Stimulated activated naive CD8-positive, alpha-beta T cell treated with anti-CD3 and anti-CD28 coated beads, Interleukin-15, Interleukin-2, amounts not matched to agents 100 ng/mL and 50 ng/mL, for 24 hours (primary cell): ENCODE measurements around the gene ATL1.
"Not testable (repeated sequence)": the region's sequence is repeated elsewhere in the genome, so short reads cannot be mapped to it uniquely, and the experiment has no call there.

Experiments used
- H3K27ac Mint-ChIP-seq: one replicate; pipeline ENCODE4 v1.8.0; 2021; ENCODE audit warnings: mild to moderate bottlenecking, mixed read lengths
- H3K27me3 Mint-ChIP-seq: one replicate; pipeline ENCODE4 v1.8.0; 2021; ENCODE audit warnings: mixed read lengths
- H3K36me3 Mint-ChIP-seq: one replicate; pipeline ENCODE4 v1.8.0; 2021; ENCODE audit warnings: low read depth, mixed read lengths
- H3K4me1 Mint-ChIP-seq: one replicate; pipeline ENCODE4 v1.8.0; 2021; ENCODE audit warnings: low read depth, mixed read lengths
- H3K4me3 Mint-ChIP-seq: one replicate; pipeline ENCODE4 v1.8.0; 2021; ENCODE audit warnings: mild to moderate bottlenecking, mixed read lengths
- H3K9me3 Mint-ChIP-seq: one replicate; pipeline ENCODE4 v1.8.0; 2021; ENCODE audit warnings: mixed read lengths

ATL1 gene

GRCh38 chr14:50531595-50532501, 28.1 kb upstream of the ATL1 start:
- Mint-ChIP-seq H3K27me3 (no peaks in the 10 kb centered on the region), H3K4me1 (peaks cover 49% of the 10 kb centered on the region), H3K9me3 (no peaks in the 10 kb centered on the region), H3K36me3 (no peaks in the 10 kb centered on the region), H3K4me3 (peak overlapping the region; percentile 92), H3K27ac (peak overlapping the region; percentile 77)

DNA sequence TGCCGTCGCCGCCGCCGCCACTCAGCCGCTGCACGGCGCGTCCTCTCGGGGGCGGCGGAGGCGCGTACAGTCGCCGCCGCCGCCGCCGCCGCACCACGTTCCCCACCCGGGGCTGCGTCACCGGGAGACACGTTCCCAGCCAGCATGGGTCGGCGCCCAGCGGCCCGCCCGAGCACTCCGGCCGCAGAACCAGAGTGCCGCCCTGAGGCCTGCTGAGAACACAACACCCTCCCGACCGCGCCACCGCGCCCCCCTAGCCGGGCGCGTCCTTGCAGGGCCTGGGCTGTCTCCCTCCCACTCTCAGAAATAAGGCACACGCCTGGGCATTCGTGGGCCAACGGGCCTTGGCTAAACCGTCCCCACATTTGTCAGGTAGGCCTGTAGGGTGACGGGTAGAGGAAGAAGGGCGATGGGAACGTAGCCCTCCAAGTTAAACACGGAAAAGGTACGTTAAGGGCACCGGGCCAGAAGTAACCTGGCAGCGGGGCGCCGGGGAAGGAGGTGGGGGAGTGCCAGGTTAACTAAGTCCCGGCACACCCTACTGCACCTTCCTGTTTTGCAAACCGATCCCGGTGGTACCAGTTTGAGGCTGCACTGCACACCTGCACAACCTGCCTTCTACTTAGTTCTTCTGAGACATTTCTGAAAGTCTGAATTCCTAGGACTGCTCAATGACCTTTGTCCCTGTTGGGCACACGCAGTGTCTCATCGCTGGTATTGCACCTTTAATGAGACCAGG, 27.3 kb upstream of the ATL1 start, which contains the start of gene MAP4K5:
TSS of gene MAP4K5 (minus strand) at position 68 of the 739 bp plus-strand sequence. CDS start 520 bp downstream, outside the sequence.
- Mint-ChIP-seq H3K4me3 (peak within 1 kb of the TSS; percentile 92), H3K9me3 (no peaks in the 10 kb centered on the region), H3K27ac (peak within 1 kb of the TSS; percentile 77), H3K4me1 (peaks cover 49% of the 10 kb centered on the region), H3K36me3 (no peaks in the 10 kb centered on the region), H3K27me3 (no peaks in the 10 kb centered on the region)

DNA sequence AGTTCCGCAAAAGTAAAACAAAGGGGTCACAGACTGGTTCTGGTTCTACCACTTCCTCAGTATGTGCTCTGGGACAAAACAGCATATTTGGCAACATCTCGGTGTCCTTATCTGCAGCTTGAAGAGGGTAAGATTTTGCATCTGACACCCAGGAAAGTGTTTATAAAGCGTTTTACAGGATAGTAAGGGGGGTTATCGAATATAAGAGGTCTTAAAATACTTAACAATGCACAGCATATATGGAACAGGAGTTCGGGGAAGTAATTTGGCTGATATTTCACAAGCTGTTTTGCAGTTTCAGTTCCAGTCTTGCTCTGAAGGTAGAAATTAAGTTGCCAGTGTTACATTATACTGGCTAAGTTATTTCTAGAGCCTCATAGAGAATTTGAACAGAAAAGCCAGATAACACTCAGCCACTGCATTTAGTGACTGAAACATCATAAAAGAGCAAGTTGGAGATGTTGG, 26.7 kb upstream of the ATL1 start:
- Mint-ChIP-seq H3K9me3 (no peaks in the 10 kb centered on the region), H3K27ac (peak overlapping the region; percentile 74), H3K4me3 (peak overlapping the region; percentile 92), H3K4me1 (peaks cover 44% of the 10 kb centered on the region), H3K36me3 (no peaks in the 10 kb centered on the region), H3K27me3 (no peaks in the 10 kb centered on the region)

DNA sequence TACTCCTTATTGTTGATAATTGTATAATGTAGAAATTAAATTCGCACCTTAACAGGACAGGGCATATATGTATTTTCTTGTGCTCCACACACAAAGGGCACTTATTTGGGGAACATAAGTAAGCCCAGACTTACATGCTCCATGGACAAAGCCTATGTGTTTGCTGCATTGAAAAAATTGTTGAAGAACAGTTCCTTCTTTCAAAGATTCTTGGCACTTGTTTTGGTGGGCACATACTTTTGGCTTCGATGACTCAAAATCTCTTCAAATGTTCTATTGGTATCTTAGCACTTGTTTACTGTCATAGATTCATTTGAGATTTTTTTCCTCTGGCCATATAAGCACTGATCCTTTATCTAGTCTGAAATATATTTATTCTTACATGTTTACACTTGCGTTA, 26.1 kb upstream of the ATL1 start:
- no peaks in the 10 kb centered on the region for H3K27me3 Mint-ChIP-seq
- no peaks in the 10 kb centered on the region for H3K36me3 Mint-ChIP-seq
- H3K9me3 Mint-ChIP-seq: no peaks in the 10 kb centered on the region
- no peak overlapping the region for H3K4me3 Mint-ChIP-seq
- H3K27ac Mint-ChIP-seq: no peak overlapping the region
- peaks cover 40% of the 10 kb centered on the region for H3K4me1 Mint-ChIP-seq

DNA sequence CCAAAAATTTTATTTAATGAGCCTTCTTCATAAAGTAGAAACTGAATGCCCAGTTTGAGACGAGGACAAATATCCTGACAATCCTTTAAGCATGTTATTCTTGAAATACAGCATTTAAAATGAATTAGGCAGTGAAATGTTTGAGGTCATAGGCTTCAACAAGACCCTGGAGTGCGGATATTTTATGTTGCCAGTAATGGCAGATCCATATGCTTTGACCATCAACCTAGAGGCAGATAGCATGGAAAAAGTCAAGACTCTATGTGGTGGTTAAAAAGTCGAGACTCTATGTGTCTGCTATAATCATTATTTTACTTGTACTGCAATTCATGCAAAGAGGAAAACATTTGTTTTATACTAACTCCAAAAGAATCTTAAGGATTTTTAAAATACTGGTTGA, 25.5 kb upstream of the ATL1 start:
- Mint-ChIP-seq H3K27ac (no peak overlapping the region), H3K4me1 (peaks cover 34% of the 10 kb centered on the region), H3K36me3 (no peaks in the 10 kb centered on the region), H3K9me3 (no peaks in the 10 kb centered on the region), H3K4me3 (no peak overlapping the region), H3K27me3 (no peaks in the 10 kb centered on the region)

DNA sequence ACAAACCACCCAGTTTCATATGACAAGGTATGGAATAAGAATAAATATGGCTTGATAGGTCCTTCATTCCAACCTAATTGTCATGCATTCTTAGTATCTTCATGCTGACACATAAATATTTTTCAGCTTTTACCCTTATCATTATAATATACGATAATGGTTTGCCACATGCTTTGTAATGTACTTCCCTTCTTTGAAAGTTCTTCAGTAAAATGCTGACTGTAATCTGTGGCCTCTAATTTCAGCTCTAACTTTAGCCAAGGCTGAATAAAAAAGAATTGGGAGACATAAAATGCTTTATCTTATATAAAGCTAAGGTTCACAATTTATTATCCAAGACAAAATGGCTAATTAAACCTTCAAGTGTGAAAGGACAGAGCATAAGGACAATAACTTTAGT, 24.9 kb upstream of the ATL1 start:
- Mint-ChIP-seq H3K9me3 (no peaks in the 10 kb centered on the region), H3K4me1 (peaks cover 28% of the 10 kb centered on the region), H3K27ac (no peak overlapping the region), H3K36me3 (no peaks in the 10 kb centered on the region), H3K4me3 (no peak overlapping the region), H3K27me3 (no peaks in the 10 kb centered on the region)

DNA sequence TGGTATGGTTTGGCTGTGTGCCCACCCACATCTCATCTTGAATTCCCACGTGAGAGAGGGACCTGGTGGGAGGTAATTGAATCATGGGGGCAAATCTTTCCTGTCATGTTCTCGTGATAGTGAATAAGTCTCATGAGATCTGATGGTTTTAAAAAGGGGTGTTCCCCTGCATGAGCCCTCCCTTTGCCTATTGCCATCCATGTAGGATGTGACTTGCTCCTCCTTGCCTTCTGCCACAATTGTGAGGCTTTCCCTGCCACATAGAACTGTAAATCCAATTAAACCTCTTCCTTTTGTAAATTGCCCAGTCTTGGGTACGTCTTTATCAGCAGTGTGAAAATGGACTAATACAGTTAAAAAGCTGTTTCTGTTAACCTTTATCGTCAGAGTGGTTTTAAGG, 21.9 kb upstream of the ATL1 start:
- H3K9me3 Mint-ChIP-seq, H3K36me3 Mint-ChIP-seq, H3K27me3 Mint-ChIP-seq, H3K27ac Mint-ChIP-seq, H3K4me3 Mint-ChIP-seq: not testable (repeated sequence)
- peaks cover 14% of the 10 kb centered on the region for H3K4me1 Mint-ChIP-seq

GRCh38 chr14:50539051-50539450, 20.9 kb upstream of the ATL1 start:
- no peaks in the 10 kb centered on the region for H3K36me3 Mint-ChIP-seq
- H3K4me3 Mint-ChIP-seq: no peak overlapping the region
- H3K27me3 Mint-ChIP-seq: no peaks in the 10 kb centered on the region
- no peak overlapping the region for H3K27ac Mint-ChIP-seq
- H3K9me3 Mint-ChIP-seq: no peaks in the 10 kb centered on the region
- H3K4me1 Mint-ChIP-seq: peaks cover 10% of the 10 kb centered on the region

DNA sequence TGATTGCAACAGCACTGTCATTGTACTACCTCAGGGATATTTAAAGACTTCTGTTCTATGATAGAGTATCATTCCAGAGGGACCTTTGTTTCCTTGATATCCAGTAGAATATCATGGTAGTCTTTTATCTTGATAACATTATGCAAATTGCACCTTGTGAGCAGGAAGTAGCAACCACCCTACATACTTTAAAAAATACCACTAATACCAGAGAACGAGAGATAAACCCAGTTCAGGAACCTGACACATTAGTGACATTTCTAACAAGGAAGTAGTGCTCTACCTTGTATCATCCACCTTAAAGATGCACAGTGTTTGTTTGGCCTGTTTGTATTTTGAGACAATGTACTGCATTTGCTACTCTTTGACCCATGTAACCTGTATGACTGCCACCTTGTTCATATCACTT, 18.8 kb upstream of the ATL1 start:
- Mint-ChIP-seq H3K27me3 (no peaks in the 10 kb centered on the region), H3K4me1 (peaks cover 10% of the 10 kb centered on the region), H3K4me3 (no peak overlapping the region), H3K27ac (no peak overlapping the region), H3K9me3 (no peaks in the 10 kb centered on the region), H3K36me3 (no peaks in the 10 kb centered on the region)

DNA sequence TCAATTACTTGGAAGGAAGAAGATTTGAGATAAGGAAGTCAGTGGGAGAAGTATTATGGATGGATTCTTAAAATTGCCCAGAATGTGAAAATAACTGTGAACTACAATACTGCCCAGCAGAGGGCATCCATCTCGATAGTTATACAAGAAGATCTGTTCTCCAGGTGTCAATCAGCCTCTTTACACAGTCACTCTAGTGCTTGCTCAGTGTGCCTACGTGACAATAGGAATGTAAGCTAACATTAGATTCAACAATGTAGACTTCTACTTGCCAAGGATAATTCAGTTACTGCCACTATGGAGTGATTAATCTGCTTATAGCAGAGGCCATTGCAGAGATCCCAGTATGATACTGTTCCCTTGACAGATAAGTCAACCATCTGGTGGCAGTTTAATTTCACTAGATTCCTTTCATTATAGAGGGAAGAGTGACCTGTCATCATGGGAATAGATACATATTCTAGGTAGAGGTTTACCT, 17.0 kb upstream of the ATL1 start:
- Mint-ChIP-seq H3K4me3 (no peak overlapping the region), H3K4me1 (peaks cover 10% of the 10 kb centered on the region), H3K9me3 (no peaks in the 10 kb centered on the region), H3K27me3 (no peaks in the 10 kb centered on the region), H3K36me3 (no peaks in the 10 kb centered on the region), H3K27ac (no peak overlapping the region)

GRCh38 chr14:50544911-50545310, 15.0 kb upstream of the ATL1 start:
- Mint-ChIP-seq H3K4me1 (peaks cover 10% of the 10 kb centered on the region), H3K27ac (no peak overlapping the region), H3K4me3 (no peak overlapping the region), H3K36me3 (no peaks in the 10 kb centered on the region), H3K27me3 (no peaks in the 10 kb centered on the region), H3K9me3 (no peaks in the 10 kb centered on the region)

DNA sequence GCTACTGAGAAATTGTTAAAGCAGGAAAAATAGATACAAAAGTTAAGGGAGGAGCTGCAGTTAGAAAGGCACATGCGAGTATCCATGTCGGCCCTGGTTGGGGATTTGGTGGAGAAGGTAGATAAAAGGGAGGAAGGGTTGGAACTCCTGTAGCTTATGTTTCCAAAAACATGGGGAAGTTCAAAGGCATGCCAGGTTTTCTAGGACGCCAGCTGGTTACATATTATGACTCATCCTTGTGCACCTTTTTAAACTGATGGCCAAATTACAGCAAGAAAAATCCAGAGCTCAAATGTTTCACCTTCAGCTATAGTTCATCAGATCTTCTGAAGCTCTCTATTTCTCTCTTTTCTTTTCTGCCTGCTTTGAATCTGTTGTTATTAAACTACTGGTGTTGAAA, 14.3 kb upstream of the ATL1 start:
- no peak overlapping the region for H3K4me3 Mint-ChIP-seq
- H3K9me3 Mint-ChIP-seq: peaks cover 1% of the 10 kb centered on the region
- H3K27ac Mint-ChIP-seq: no peak overlapping the region
- peaks cover under 1% of the 10 kb centered on the region for H3K36me3 Mint-ChIP-seq
- H3K27me3 Mint-ChIP-seq: peaks cover 2% of the 10 kb centered on the region
- H3K4me1 Mint-ChIP-seq: peaks cover 10% of the 10 kb centered on the region

GRCh38 chr14:50550294-50550693, 9.7 kb upstream of the ATL1 start:
- Mint-ChIP-seq H3K27ac (no peak overlapping the region), H3K9me3 (peaks cover 24% of the 10 kb centered on the region), H3K36me3 (peaks cover 6% of the 10 kb centered on the region), H3K4me1 (no peaks in the 10 kb centered on the region), H3K4me3 (no peak overlapping the region), H3K27me3 (peaks cover 35% of the 10 kb centered on the region)

- peaks cover 24% of the 10 kb centered on the region for H3K9me3 Mint-ChIP-seq
- H3K4me1 Mint-ChIP-seq: no peaks in the 10 kb centered on the region
- H3K4me3 Mint-ChIP-seq: no peak overlapping the region
- peaks cover 6% of the 10 kb centered on the region for H3K36me3 Mint-ChIP-seq
- H3K27ac Mint-ChIP-seq: no peak overlapping the region
- peaks cover 45% of the 10 kb centered on the region for H3K27me3 Mint-ChIP-seq
These were observed 8.1 kb upstream of the ATL1 start for GRCh38 chr14:50551877-50552276.

- not testable (repeated sequence) for H3K4me3 Mint-ChIP-seq, H3K36me3 Mint-ChIP-seq, H3K4me1 Mint-ChIP-seq, H3K27ac Mint-ChIP-seq
- Mint-ChIP-seq H3K27me3 (peaks cover 54% of the 10 kb centered on the region), H3K9me3 (peaks cover 24% of the 10 kb centered on the region)
These were observed 7.1 kb upstream of the ATL1 start for GRCh38 chr14:50552796-50553195.
